GM21390 (cell line): ENCODE results near the gene CUL9.

ENCODE experiments used
- ATAC-seq: cut with Tn5 transposase; IDR thresholded peaks from one replicate; pipeline ENCODE4 v1.9.1; 2021; ENCODE audit not compliant: unreplicated experiment

CUL9 gene

DNA sequence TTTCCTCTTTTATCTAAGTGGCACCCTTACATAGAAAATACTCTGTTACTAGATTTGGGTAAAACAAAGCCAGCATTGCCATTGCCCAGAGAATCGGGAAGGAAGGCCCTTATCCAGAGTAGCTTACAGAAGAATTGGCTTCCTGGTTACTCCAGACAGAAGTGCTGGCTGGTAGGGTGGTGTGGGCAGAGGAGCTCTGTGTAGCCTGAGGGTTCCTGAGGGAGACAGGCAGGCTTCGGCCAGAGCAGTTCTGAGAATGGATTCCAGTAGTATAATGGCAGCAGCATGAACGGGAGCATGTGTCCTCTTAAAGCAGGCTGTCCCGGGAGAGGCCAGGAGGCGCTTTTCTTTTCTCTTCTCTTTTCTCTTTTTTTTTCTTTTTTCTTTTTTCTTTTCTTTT is 11.9 kb downstream of the CUL9 start:
- no peak for ATAC-seq

GRCh38 chr6:43196337-43196736 is 14.3 kb downstream of the CUL9 start:
- no peak for ATAC-seq

DNA sequence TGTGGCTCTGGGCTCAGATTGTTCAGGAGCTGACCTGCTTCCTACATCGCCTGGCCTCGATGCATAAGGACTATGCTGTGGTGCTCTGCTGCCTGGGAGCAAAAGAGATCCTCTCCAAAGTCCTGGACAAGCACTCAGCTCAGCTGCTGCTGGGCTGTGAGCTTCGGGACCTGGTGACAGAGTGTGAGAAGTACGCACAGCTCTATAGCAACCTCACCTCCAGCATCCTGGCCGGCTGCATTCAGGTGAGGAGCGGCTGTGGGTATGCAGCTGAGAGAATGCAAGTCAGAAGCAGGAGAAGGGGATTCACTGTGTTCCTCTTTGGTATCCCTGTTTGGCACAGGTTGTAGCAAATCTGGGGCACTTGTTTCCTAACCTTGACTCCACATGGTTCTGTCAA is 17.9 kb downstream of the CUL9 start:
- no peak for ATAC-seq

DNA sequence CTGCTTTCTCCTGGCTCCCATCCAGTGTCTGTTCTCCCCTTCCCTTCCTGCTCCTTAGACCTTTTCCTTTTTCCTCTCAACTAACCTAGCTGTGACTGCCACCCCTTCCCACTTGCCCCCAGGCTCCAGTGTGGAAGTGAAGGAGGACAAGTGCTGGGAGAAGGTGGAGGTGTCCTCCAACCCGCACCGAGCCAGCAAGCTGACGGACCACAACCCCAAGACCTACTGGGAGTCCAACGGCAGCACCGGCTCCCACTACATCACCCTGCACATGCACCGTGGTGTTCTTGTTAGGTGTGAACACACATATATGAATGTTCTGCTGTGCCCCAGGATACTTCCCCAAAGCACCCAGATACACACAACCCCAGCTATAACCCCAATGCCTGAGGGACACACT is 18.5 kb downstream of the CUL9 start:
- ATAC-seq, result no peak

GRCh38 chr6:43202451-43202850 is 20.5 kb downstream of the CUL9 start:
- ATAC-seq, result no peak

DNA sequence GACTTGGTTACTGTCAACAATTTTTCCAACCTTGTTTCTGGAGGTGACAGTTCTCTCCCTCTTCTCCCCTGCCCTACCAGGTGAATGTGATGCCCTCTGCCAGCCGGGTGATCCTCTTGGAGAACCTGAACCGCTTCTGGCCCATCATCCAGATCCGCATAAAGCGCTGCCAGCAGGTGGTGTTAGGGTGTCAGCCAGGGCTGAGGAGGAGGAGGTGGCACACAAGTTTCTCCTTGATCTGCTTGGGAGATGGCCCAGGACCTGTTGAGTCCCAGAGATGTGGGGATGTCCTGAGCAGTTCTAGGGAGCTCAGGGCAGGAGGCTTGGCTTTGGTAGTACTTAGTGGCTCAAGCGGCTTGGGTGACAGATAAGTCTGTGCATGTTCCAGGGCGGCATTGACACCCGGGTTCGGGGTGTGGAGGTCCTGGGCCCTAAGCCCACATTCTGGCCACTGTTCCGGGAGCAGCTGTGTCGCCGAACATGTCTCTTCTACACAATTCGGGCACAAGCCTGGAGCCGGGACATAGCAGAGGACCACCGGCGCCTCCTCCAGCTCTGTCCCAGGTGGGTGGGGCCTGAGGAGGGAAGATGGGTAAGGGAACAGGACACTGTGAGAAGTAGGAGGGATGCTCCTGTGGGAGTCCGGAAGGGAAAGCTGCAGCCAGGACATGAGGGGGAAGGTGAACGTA is 21.2 kb downstream of the CUL9 start:
- ATAC-seq, result no peak

DNA sequence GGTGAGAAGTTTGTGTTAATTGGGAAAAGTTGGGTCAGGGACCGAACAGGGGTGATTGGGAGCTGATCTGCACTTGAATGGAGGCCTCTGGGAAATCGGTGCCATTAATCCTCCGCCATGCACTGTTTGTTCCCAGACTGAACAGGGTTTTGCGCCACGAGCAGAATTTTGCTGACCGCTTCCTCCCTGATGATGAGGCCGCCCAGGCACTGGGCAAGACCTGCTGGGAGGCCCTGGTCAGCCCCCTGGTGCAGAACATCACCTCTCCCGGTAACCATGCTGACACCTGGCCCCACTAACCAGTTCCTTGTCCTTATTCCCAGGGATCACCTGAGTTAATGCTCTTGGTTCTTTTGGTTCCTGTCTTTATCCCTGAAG is 21.7 kb downstream of the CUL9 start:
- ATAC-seq, result no peak

DNA sequence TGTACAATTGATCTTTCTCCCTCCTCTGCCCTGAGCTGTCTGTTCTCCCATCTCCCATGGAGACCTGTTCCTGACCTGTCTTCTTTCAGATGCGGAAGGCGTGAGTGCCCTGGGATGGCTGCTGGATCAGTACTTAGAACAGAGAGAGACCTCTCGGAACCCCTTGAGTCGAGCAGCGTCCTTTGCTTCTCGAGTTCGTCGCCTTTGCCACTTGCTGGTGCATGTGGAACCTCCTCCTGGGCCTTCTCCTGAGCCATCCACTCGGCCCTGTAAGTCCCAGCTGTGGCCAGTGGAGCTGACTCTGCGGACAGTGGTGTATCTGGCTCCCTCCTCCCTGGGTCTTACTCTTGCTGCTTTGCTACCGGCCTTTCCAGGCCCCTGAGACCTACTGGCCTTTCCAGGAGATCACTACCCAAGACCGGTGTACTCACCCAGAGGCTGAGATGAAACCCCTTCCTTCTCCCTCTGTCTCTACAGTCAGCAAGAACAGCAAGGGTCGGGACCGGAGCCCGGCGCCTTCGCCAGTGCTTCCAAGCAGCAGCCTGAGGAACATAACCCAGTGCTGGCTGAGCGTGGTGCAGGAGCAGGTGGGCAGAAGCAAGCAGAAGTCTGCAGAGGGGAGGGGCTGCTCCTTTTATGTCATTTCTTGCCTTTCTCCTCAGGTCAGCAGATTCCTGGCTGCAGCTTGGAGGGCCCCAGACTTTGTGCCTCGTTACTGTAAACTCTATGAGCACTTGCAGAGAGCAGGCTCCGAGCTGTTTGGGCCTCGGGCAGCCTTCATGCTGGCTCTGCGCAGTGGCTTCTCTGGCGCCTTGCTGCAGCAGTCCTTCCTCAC is 22.5 kb downstream of the CUL9 start:
- ATAC-seq, result no peak

DNA sequence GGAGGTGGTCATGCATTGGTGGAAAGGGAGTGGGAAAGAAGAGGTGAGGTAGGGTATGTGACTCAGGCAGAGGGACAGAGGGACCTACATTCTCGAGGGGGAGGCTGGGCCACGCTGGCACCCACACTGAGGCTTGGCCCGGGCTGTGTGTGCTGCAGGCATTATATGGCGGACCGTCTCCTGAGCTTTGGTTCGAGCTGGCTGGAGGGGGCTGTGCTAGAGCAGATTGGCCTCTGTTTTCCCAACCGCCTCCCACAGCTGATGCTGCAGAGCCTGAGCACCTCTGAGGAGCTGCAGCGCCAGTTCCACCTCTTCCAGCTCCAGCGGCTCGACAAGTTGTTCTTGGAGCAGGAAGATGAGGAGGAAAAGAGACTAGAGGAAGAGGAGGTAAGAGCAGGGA is 23.9 kb downstream of the CUL9 start:
- ATAC-seq, result no peak

GRCh38 chr6:43207286-43207685 is 25.3 kb downstream of the CUL9 start:
- ATAC-seq, result no peak

GRCh38 chr6:43211955-43212354 is 30.0 kb downstream of the CUL9 start:
- no peak for ATAC-seq

- no peak for ATAC-seq
These were observed 31.4 kb downstream of the CUL9 start for GRCh38 chr6:43213431-43213830.

DNA sequence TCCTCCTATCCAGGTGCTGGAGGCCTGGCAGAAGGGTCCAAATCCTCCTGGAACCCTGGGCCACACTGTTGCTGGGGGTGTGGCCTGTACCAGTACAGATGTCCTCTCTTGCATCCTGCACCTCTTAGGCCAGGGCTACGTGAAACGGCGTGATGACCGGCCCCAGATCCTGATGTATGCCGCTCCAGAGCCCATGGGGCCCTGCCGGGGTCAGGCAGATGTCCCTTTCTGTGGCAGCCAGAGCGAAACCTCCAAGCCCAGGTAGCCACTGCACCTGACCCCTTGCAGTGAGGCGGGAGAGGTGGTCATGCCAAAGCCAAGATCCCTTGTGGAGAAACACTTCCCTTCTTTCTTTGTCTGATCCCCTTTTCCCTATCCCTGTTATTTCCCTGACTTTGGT is 33.1 kb downstream of the CUL9 start:
- ATAC-seq, result no peak

GRCh38 chr6:43216200-43216599 is 34.2 kb downstream of the CUL9 start:
- ATAC-seq, result no peak

DNA sequence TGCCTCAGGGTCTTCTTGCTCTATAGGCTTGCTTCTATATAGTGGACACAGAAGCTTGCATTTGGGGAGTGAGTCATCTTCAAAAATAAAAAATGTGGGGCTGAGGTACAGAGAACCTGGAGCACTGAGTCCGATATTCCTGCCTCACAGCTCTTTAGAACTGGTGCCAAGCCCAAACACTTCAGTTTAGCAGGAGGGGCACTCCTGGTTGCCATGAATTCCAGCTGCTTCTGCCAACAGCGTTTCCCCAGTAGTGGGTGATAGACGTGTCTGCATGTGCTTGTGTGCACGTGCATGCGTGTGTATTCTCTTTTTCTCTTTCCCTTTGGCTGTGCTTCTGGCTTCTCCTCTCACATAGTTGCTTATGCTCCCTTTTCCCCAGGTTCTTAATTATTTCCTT is 35.4 kb downstream of the CUL9 start:
- no peak for ATAC-seq

GRCh38 chr6:43219119-43219518 is 37.1 kb downstream of the CUL9 start:
- no peak for ATAC-seq

DNA sequence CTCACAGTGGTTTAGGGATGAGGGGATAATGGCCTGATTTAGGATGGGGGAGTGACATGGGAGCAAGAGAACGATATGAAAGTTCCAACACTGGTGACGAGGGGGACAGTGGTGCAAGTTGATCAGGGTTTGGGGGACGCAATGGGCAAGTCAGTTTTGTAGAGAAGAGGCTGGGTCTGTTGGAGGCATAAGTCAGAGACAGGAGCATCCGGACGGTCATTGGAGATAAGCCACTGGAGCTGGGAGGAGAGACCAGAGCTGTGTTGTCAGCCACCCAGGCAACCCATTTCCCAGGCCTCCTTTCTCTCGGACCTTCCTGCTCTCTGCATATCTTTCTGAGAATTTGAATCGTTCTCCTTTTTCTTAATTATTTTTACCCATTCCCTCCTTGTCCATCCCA is 37.8 kb downstream of the CUL9 start:
- ATAC-seq, result no peak

DNA sequence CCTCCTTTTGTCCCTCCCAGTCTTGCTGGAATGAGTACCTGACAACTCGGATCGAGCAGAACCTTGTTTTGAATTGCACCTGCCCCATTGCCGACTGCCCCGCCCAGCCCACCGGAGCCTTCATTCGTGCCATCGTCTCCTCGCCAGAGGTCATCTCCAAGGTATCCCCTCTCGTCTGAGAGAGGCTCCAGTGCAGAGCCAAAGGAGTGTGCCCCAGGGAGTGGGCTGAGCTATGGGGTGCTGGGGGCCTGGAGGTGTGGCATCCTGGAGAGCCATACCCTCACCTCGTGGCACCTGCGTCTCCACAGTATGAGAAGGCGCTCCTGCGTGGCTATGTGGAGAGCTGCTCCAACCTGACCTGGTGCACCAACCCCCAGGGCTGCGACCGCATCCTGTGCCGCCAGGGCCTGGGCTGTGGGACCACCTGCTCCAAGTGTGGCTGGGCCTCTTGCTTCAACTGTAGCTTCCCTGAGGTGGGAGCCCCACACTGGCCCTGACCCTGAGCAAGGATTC is 38.5 kb downstream of the CUL9 start:
- ATAC-seq, result no peak

- no peak for ATAC-seq
These were observed 39.3 kb downstream of the CUL9 start for GRCh38 chr6:43221046-43221972.

GRCh38 chr6:43222418-43223059 is 40.5 kb downstream of the CUL9 start:
- ATAC-seq, result no peak

- no peak for ATAC-seq
These were observed 41.2 kb downstream of the CUL9 start for GRCh38 chr6:43223175-43223574.
